ENCODE measurements around the gene SLC16A10.

DNA sequence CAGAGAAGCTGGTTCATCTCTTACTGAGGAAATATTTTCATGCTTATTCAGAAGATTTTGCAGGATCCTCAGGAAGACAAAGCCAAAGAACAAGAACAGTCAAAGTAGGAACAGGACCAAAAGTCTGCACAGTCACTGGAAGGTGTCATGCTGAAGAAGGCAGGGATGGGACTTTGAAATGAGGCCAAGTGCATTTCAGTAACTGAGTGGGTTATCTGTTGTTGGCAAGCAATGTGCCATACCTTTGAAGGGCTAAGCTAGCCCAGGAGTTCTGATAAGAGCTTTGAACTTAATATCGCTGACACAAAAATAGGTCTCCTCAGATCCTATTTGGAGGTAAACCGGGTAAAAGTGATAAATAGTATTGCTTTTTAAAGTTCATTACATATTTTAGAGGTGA, 31.5 kb downstream of the SLC16A10 start:
- TF ChIP-seq CTCF (IDR thresholded peaks at IDR 0.05) (no peak), POLR2AphosphoS5 (IDR thresholded peaks at IDR 0.05; ENCODE audit: low read depth, low read length) (no peak), SIN3A (IDR thresholded peaks at IDR 0.05; ENCODE audit: borderline replicate concordance, insufficient read depth, low read depth, low read length) (no peak)
- TF ChIP-seq, protein P1, sequence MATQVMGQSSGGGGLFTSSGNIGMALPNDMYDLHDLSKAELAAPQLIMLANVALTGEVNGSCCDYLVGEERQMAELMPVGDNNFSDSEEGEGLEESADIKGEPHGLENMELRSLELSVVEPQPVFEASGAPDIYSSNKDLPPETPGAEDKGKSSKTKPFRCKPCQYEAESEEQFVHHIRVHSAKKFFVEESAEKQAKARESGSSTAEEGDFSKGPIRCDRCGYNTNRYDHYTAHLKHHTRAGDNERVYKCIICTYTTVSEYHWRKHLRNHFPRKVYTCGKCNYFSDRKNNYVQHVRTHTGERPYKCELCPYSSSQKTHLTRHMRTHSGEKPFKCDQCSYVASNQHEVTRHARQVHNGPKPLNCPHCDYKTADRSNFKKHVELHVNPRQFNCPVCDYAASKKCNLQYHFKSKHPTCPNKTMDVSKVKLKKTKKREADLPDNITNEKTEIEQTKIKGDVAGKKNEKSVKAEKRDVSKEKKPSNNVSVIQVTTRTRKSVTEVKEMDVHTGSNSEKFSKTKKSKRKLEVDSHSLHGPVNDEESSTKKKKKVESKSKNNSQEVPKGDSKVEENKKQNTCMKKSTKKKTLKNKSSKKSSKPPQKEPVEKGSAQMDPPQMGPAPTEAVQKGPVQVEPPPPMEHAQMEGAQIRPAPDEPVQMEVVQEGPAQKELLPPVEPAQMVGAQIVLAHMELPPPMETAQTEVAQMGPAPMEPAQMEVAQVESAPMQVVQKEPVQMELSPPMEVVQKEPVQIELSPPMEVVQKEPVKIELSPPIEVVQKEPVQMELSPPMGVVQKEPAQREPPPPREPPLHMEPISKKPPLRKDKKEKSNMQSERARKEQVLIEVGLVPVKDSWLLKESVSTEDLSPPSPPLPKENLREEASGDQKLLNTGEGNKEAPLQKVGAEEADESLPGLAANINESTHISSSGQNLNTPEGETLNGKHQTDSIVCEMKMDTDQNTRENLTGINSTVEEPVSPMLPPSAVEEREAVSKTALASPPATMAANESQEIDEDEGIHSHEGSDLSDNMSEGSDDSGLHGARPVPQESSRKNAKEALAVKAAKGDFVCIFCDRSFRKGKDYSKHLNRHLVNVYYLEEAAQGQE (IDR thresholded peaks at IDR 0.05; ENCODE audit: insufficient read depth in 1 of 2, low read depth in 2 of 2, low read length in 1 of 2) = no peak
